HG03280 (cell line): ENCODE results near the gene RUSC1.

Experiments used
- ATAC-seq: cut with Tn5 transposase; IDR thresholded peaks from one replicate; pipeline ENCODE4 v1.9.1; 2021; ENCODE audit warnings: mild to moderate bottlenecking, moderate library complexity; ENCODE audit not compliant: unreplicated experiment

RUSC1 gene

GRCh38 chr1:155294520-155295182 is 26.0 kb upstream of the RUSC1 start:
- no peak for ATAC-seq

GRCh38 chr1:155295183-155295941 is 25.3 kb upstream of the RUSC1 start:
- ATAC-seq: no peak

GRCh38 chr1:155295942-155296267 is 24.8 kb upstream of the RUSC1 start:
- no peak for ATAC-seq

- ATAC-seq: no peak
These were observed 24.0 kb upstream of the RUSC1 start for GRCh38 chr1:155296661-155297060.

- ATAC-seq: no peak
These were observed 23.3 kb upstream of the RUSC1 start for GRCh38 chr1:155297384-155297783.

GRCh38 chr1:155300024-155300423 is 20.7 kb upstream of the RUSC1 start:
- no peak for ATAC-seq

GRCh38 chr1:155300553-155301329 is 20.0 kb upstream of the RUSC1 start:
- ATAC-seq: no peak

- no peak for ATAC-seq
These were observed 19.3 kb upstream of the RUSC1 start, which contains the start of gene PKLR for GRCh38 chr1:155301342-155301841. TSS of gene PKLR (minus strand) at chr1:155301438. CDS start at chr1:155301395, 43 bp downstream.

GRCh38 chr1:155304558-155305063 is 16.1 kb upstream of the RUSC1 start:
- no peak for ATAC-seq

- ATAC-seq: no peak
These were observed 14.8 kb upstream of the RUSC1 start for GRCh38 chr1:155305881-155306391.

GRCh38 chr1:155307247-155307740 is 13.4 kb upstream of the RUSC1 start:
- ATAC-seq: no peak

GRCh38 chr1:155308493-155309422 is 11.9 kb upstream of the RUSC1 start, which contains the start of gene FDPS:
TSS of gene FDPS (plus strand) at chr1:155308866. CDS start at chr1:155309790, 924 bp downstream.
- peak; percentile 94 for ATAC-seq

- no peak for ATAC-seq
These were observed 11.2 kb upstream of the RUSC1 start for GRCh38 chr1:155309423-155310021.

GRCh38 chr1:155313261-155313660 is 7.4 kb upstream of the RUSC1 start:
- ATAC-seq: no peak

- ATAC-seq: no peak
These were observed 3.8 kb upstream of the RUSC1 start for GRCh38 chr1:155316922-155317321.

- no peak for ATAC-seq
These were observed 2.6 kb upstream of the RUSC1 start for GRCh38 chr1:155318082-155318481.

- no peak for ATAC-seq
These were observed 1.2 kb upstream of the RUSC1 start for GRCh38 chr1:155319536-155319935.

GRCh38 chr1:155320252-155320651 is 442 bp upstream of the RUSC1 start:
- ATAC-seq: no peak
